HepG2 (cell line): Measurements from ENCODE around the gene CCDC69. TPM values are rescaled to one million over a fixed set of nuclear protein-coding genes. Genes with fewer than 3 reads are reported as not detected.

Experiments used
- CBFB ChIP-seq: sonication (generic); formaldehyde crosslinking; IDR thresholded peaks from 2 replicates; pipeline ENCODE4 v1.4.0; 2020; ENCODE audit warnings: missing genetic modification reagents
- TBP ChIP-seq: sonication (generic); formaldehyde crosslinking; IDR thresholded peaks from 2 replicates; pipeline ENCODE4 v1.5.0; 2020; ENCODE audit warnings: missing genetic modification reagents
- ZFYVE20 ChIP-seq: sonication (generic); formaldehyde crosslinking; IDR thresholded peaks from 2 replicates; pipeline ENCODE4 v1.8.0; 2023; ENCODE audit warnings: low read depth, mild to moderate bottlenecking, moderate library complexity, missing genetic modification reagents, borderline replicate concordance
- ZNF143 ChIP-seq: sonication (generic); formaldehyde crosslinking; IDR thresholded peaks from 2 replicates; pipeline ENCODE4 v1.4.0; 2020; ENCODE audit warnings: missing genetic modification reagents
- ZNF646 ChIP-seq: sonication (generic); formaldehyde crosslinking; IDR thresholded peaks from 2 replicates; pipeline ENCODE4 v1.9.0; 2021; ENCODE audit warnings: mild to moderate bottlenecking, missing genetic modification reagents
- ZNF784 ChIP-seq: sonication (generic); formaldehyde crosslinking; IDR thresholded peaks from 2 replicates; pipeline ENCODE4 v1.5.1; 2020; ENCODE audit warnings: missing genetic modification reagents, mild to moderate bottlenecking, borderline replicate concordance
- ZSCAN21 ChIP-seq: sonication (generic); formaldehyde crosslinking; IDR thresholded peaks from 2 replicates; pipeline ENCODE4 v1.8.0; 2022; ENCODE audit warnings: mild to moderate bottlenecking, missing genetic modification reagents, moderate library complexity, borderline replicate concordance
- polyA plus RNA-seq, 8 experiments: library from polyadenylated mRNA; depleted of rRNA in 3 of 8; stranded (reverse) in 7 of 8; unstranded in 1 of 8; fragments of >200 nt; fragmentation: Illumina TruSeq in 4 of 8; extraction: Trizol in 4 of 8; gene quantifications; 2 replicates each; pipeline versions ENCODE4 v1.2.1 to v1.2.3, GENCODE V29; 2011 to 2016; ENCODE audit warnings: low read depth in 4 of 8, missing spikeins in 1 of 8, mixed read lengths in 1 of 8; ENCODE audit not compliant: insufficient read depth in 1 of 8
- total RNA-seq, 5 experiments: library from RNA; depleted of rRNA; stranded (reverse); fragments of >200 nt; fragmentation: Illumina TruSeq; extraction: Trizol; gene quantifications; 2 replicates each; pipeline ENCODE4 v1.2.3, GENCODE V29; 2016; ENCODE audit warnings: low read depth in 1 of 5
- TF ChIP-seq, protein P1 (sequence below), 2 experiments: fragments of 450-650 bp in 1 of 2; sonication (generic) in 1 of 2; formaldehyde crosslinking in 1 of 2; IDR thresholded peaks; 2 replicates each; pipeline versions ENCODE4 v1.6.1 to v1.8.0; 2016 to 2022; ENCODE audit warnings: antibody characterized with exemption in 1 of 2, mild to moderate bottlenecking in 1 of 2, missing genetic modification reagents in 1 of 2
- TF ChIP-seq, protein P2 (sequence below): sonication (generic); formaldehyde crosslinking; IDR thresholded peaks from 2 replicates; pipeline ENCODE4 v1.4.0; 2020; ENCODE audit warnings: missing genetic modification reagents

Gene CCDC69
- total and polyA plus RNA-seq, 2 of the 13 experiments (the other 11 are each of a cell fraction or from before 2014, with no cell fraction given) = 12.2 to 45.2 TPM

- TF ChIP-seq, protein P1, sequence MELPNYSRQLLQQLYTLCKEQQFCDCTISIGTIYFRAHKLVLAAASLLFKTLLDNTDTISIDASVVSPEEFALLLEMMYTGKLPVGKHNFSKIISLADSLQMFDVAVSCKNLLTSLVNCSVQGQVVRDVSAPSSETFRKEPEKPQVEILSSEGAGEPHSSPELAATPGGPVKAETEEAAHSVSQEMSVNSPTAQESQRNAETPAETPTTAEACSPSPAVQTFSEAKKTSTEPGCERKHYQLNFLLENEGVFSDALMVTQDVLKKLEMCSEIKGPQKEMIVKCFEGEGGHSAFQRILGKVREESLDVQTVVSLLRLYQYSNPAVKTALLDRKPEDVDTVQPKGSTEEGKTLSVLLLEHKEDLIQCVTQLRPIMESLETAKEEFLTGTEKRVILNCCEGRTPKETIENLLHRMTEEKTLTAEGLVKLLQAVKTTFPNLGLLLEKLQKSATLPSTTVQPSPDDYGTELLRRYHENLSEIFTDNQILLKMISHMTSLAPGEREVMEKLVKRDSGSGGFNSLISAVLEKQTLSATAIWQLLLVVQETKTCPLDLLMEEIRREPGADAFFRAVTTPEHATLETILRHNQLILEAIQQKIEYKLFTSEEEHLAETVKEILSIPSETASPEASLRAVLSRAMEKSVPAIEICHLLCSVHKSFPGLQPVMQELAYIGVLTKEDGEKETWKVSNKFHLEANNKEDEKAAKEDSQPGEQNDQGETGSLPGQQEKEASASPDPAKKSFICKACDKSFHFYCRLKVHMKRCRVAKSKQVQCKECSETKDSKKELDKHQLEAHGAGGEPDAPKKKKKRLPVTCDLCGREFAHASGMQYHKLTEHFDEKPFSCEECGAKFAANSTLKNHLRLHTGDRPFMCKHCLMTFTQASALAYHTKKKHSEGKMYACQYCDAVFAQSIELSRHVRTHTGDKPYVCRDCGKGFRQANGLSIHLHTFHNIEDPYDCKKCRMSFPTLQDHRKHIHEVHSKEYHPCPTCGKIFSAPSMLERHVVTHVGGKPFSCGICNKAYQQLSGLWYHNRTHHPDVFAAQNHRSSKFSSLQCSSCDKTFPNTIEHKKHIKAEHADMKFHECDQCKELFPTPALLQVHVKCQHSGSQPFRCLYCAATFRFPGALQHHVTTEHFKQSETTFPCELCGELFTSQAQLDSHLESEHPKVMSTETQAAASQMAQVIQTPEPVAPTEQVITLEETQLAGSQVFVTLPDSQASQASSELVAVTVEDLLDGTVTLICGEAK (IDR thresholded peaks at IDR 0.05) = no peak
- TF ChIP-seq, protein P1 (CRISPR knock-in tag; IDR thresholded peaks at IDR 0.05) = no peak
- 0 out of 2 replicates have a peak, but pooled peaks have one; percentile 5 for TF ChIP-seq ZNF143 (CRISPR knock-in tag)
- no peak for TF ChIP-seq ZFYVE20 (CRISPR knock-in tag)
- TF ChIP-seq ZNF784 (CRISPR knock-in tag) = no peak
- TF ChIP-seq, protein P2, sequence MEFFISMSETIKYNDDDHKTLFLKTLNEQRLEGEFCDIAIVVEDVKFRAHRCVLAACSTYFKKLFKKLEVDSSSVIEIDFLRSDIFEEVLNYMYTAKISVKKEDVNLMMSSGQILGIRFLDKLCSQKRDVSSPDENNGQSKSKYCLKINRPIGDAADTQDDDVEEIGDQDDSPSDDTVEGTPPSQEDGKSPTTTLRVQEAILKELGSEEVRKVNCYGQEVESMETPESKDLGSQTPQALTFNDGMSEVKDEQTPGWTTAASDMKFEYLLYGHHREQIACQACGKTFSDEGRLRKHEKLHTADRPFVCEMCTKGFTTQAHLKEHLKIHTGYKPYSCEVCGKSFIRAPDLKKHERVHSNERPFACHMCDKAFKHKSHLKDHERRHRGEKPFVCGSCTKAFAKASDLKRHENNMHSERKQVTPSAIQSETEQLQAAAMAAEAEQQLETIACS (CRISPR knock-in tag) = no peak
- peak; percentile 96 for TF ChIP-seq CBFB (CRISPR knock-in tag)
- TF ChIP-seq ZSCAN21 (CRISPR knock-in tag) = no peak
- TF ChIP-seq TBP = no peak
- TF ChIP-seq ZNF646 = no peak
These were observed 10.8 kb upstream of the CCDC69 start (continued) for GRCh38 chr5:151234476-151235238.
